HepG2 (cell line): ENCODE results near the gene FCAMR. TPM values are rescaled to one million over a fixed set of nuclear protein-coding genes. Genes with fewer than 3 reads are reported as not detected.

Experiments
- ATF1 ChIP-seq: IDR thresholded peaks from 2 replicates; pipeline ENCODE4 v1.6.1; 2016; ENCODE audit warnings: mild to moderate bottlenecking, control low read depth
- CREM ChIP-seq, 2 experiments: sonication (generic) in 1 of 2; formaldehyde crosslinking in 1 of 2; IDR thresholded peaks; 2 replicates each; pipeline versions ENCODE4 v1.4.0 to v1.6.1; 2016 to 2020; ENCODE audit warnings: antibody characterized with exemption in 1 of 2, mild to moderate bottlenecking in 1 of 2, missing genetic modification reagents in 1 of 2
- DNMT1 ChIP-seq: sonication (generic); formaldehyde crosslinking; IDR thresholded peaks from 2 replicates; pipeline ENCODE4 v1.5.1; 2020; ENCODE audit warnings: mild to moderate bottlenecking, missing genetic modification reagents
- ETV6 ChIP-seq: sonication (generic); formaldehyde crosslinking; conservative IDR thresholded peaks from 2 replicates; pipeline ENCODE4 v1.4.0; 2020; ENCODE audit warnings: missing genetic modification reagents
- GATA4 ChIP-seq: sonication (generic); IDR thresholded peaks from 2 replicates; pipeline ENCODE4 v1.6.1; 2016; ENCODE audit warnings: antibody characterized with exemption, low read depth, borderline replicate concordance
- GTF2F1 ChIP-seq: fragments of 150-350 bp; IDR thresholded peaks from 2 replicates; pipeline ENCODE4 v1.6.1; 2014; ENCODE audit warnings: low read length
- JUNB ChIP-seq: sonication (generic); formaldehyde crosslinking; IDR thresholded peaks from 2 replicates; pipeline ENCODE4 v1.8.0; 2022; ENCODE audit warnings: missing genetic modification reagents, mild to moderate bottlenecking, borderline replicate concordance
- KDM4B ChIP-seq: sonication (generic); formaldehyde crosslinking; IDR thresholded peaks from 2 replicates; pipeline ENCODE4 v1.4.0; 2020; ENCODE audit warnings: missing genetic modification reagents
- KMT2B ChIP-seq: IDR thresholded peaks from 2 replicates; pipeline ENCODE4 v1.6.1; 2016; ENCODE audit warnings: missing genetic modification reagents, missing compliant biosample characterization
- MEF2D ChIP-seq: sonication (generic); formaldehyde crosslinking; IDR thresholded peaks from 2 replicates; pipeline ENCODE4 v1.5.1; 2020; ENCODE audit warnings: mild to moderate bottlenecking, missing genetic modification reagents
- MIER3 ChIP-seq: IDR thresholded peaks from 2 replicates; pipeline ENCODE4 v1.6.1; 2016; ENCODE audit warnings: missing compliant biosample characterization, borderline replicate concordance
- RFXAP ChIP-seq: sonication (generic); formaldehyde crosslinking; IDR thresholded peaks from 2 replicates; pipeline ENCODE4 v1.4.0; 2020; ENCODE audit warnings: missing genetic modification reagents, borderline replicate concordance
- RXRB ChIP-seq: IDR thresholded peaks from 2 replicates; pipeline ENCODE4 v1.6.1; 2016; ENCODE audit warnings: borderline replicate concordance, missing genetic modification reagents, missing compliant biosample characterization
- SMAD9 ChIP-seq: sonication (generic); formaldehyde crosslinking; IDR thresholded peaks from 2 replicates; pipeline ENCODE4 v1.5.1; 2020; ENCODE audit warnings: mild to moderate bottlenecking, missing genetic modification reagents
- XBP1 ChIP-seq: sonication (generic); formaldehyde crosslinking; IDR thresholded peaks from 2 replicates; pipeline ENCODE4 v1.5.0; 2020; ENCODE audit warnings: missing genetic modification reagents
- ZBTB25 ChIP-seq: IDR thresholded peaks from 2 replicates; pipeline ENCODE4 v1.6.1; 2018; ENCODE audit warnings: missing genetic modification reagents
- ZBTB7A ChIP-seq: sonication (generic); formaldehyde crosslinking; IDR thresholded peaks from 2 replicates; pipeline ENCODE4 v1.8.0; 2022; ENCODE audit warnings: mild to moderate bottlenecking, missing genetic modification reagents
- ZMYM3 ChIP-seq: sonication (generic); formaldehyde crosslinking; IDR thresholded peaks from 2 replicates; pipeline ENCODE4 v1.5.1; 2020; ENCODE audit warnings: mild to moderate bottlenecking, missing genetic modification reagents
- ZNF205 ChIP-seq: IDR thresholded peaks from 2 replicates; pipeline ENCODE4 v1.6.1; 2018; ENCODE audit warnings: missing biosample characterization, missing genetic modification reagents
- ZNF501 ChIP-seq: sonication (generic); formaldehyde crosslinking; IDR thresholded peaks from 2 replicates; pipeline ENCODE4 v1.5.1; 2020; ENCODE audit warnings: mild to moderate bottlenecking, moderate library complexity, missing genetic modification reagents
- ZNF512B ChIP-seq: sonication (generic); formaldehyde crosslinking; IDR thresholded peaks from 2 replicates; pipeline ENCODE4 v1.5.1; 2020; ENCODE audit warnings: missing genetic modification reagents, mild to moderate bottlenecking, borderline replicate concordance
- ZNF549 ChIP-seq: sonication (generic); formaldehyde crosslinking; IDR thresholded peaks from 2 replicates; pipeline ENCODE4 v1.5.0; 2020; ENCODE audit warnings: missing genetic modification reagents
- ZNF550 ChIP-seq: sonication (generic); formaldehyde crosslinking; IDR thresholded peaks from 2 replicates; pipeline ENCODE4 v1.4.0; 2020; ENCODE audit warnings: mild to moderate bottlenecking, missing genetic modification reagents, borderline replicate concordance
- ZNF580 ChIP-seq: IDR thresholded peaks from 2 replicates; pipeline ENCODE4 v1.6.1; 2016; ENCODE audit warnings: low read depth, borderline replicate concordance
- ZNF598 ChIP-seq: sonication (generic); formaldehyde crosslinking; IDR thresholded peaks from 2 replicates; pipeline ENCODE4 v1.5.1; 2020; ENCODE audit warnings: mild to moderate bottlenecking, missing genetic modification reagents, borderline replicate concordance
- ZNF605 ChIP-seq: sonication (generic); formaldehyde crosslinking; IDR thresholded peaks from 2 replicates; pipeline ENCODE4 v1.8.0; 2022; ENCODE audit warnings: mild to moderate bottlenecking, missing genetic modification reagents
- ZNF639 ChIP-seq: conservative IDR thresholded peaks from 2 replicates; pipeline ENCODE4 v1.6.1; 2018; ENCODE audit warnings: missing genetic modification reagents
- ZNF747 ChIP-seq: sonication (generic); formaldehyde crosslinking; IDR thresholded peaks from 2 replicates; pipeline ENCODE4 v1.8.1; 2023; ENCODE audit warnings: missing genetic modification reagents, mild to moderate bottlenecking, borderline replicate concordance
- ZNF792 ChIP-seq: IDR thresholded peaks from 2 replicates; pipeline ENCODE4 v1.6.1; 2016
- polyA plus RNA-seq, 8 experiments: library from polyadenylated mRNA; depleted of rRNA in 3 of 8; stranded (reverse) in 7 of 8; unstranded in 1 of 8; fragments of >200 nt; fragmentation: Illumina TruSeq in 4 of 8; extraction: Trizol in 4 of 8; gene quantifications; 2 replicates each; pipeline versions ENCODE4 v1.2.1 to v1.2.3, GENCODE V29; 2011 to 2016; ENCODE audit warnings: low read depth in 4 of 8, missing spikeins in 1 of 8, mixed read lengths in 1 of 8; ENCODE audit not compliant: insufficient read depth in 1 of 8
- total RNA-seq, 5 experiments: library from RNA; depleted of rRNA; stranded (reverse); fragments of >200 nt; fragmentation: Illumina TruSeq; extraction: Trizol; gene quantifications; 2 replicates each; pipeline ENCODE4 v1.2.3, GENCODE V29; 2016; ENCODE audit warnings: low read depth in 1 of 5

Gene FCAMR
- total and polyA plus RNA-seq, 2 of the 13 experiments (the other 11 are each of a cell fraction or from before 2014, with no cell fraction given), result not detected

GRCh38 chr1:206935491-206936067 lies 34.7 kb downstream of the FCAMR start (continued):
- TF ChIP-seq ZNF605 (CRISPR knock-in tag) (no peak), CREM (IDR thresholded peaks at IDR 0.05) (no peak), CREM (CRISPR knock-in tag; IDR thresholded peaks at IDR 0.05) (no peak), GTF2F1 (no peak), ZBTB25 (peak; percentile 41; the same call in 1 of the 2 replicates), ZNF550 (CRISPR knock-in tag) (no peak), SMAD9 (CRISPR knock-in tag) (no peak), ZNF639 (no peak), DNMT1 (no peak), ZNF747 (CRISPR knock-in tag) (no peak), ZBTB7A (CRISPR knock-in tag) (no peak), XBP1 (CRISPR knock-in tag) (no peak), MEF2D (CRISPR knock-in tag) (no peak), KMT2B (CRISPR knock-in tag) (no peak), ZNF598 (CRISPR knock-in tag) (no peak), ZNF792 (CRISPR knock-in tag) (no peak), KDM4B (CRISPR knock-in tag) (no peak), ZNF549 (CRISPR knock-in tag) (no peak), MIER3 (CRISPR knock-in tag) (no peak), GATA4 (no peak), ETV6 (CRISPR knock-in tag) (no peak), RFXAP (peak; percentile 39; the same call in 1 of the 2 replicates), RXRB (CRISPR knock-in tag) (no peak), ZNF205 (CRISPR knock-in tag) (no peak), ZNF501 (no peak), ZMYM3 (CRISPR knock-in tag) (no peak), ZNF512B (CRISPR knock-in tag) (no peak; the same call in 1 of the 2 replicates), ZNF580 (peak; percentile 70; the same call in 1 of the 2 replicates), JUNB (no peak), ATF1 (CRISPR knock-in tag) (no peak)
